ENCODE measurements around the gene ACLY. TPM values are rescaled to one million over a fixed set of nuclear protein-coding genes. Genes with fewer than 3 reads are reported as not detected.

The ACLY gene
- total and polyA plus RNA-seq, 2 of the 13 experiments (the other 11 are each of a cell fraction or from before 2014, with no cell fraction given) = 111 to 218 TPM

- TF ChIP-seq CSRNP1 (CRISPR knock-in tag; IDR thresholded peaks at IDR 0.05) (0 out of 2 replicates have a peak, but pooled peaks have one; percentile 39), SNRNP70 (IDR thresholded peaks at IDR 0.05; ENCODE audit: low read depth, low read length) (no peak), ZNF513 (CRISPR knock-in tag; conservative IDR thresholded peaks at IDR 0.05) (no peak), ARID4A (CRISPR knock-in tag; IDR thresholded peaks at IDR 0.05; ENCODE audit: borderline replicate concordance) (peak; percentile 47; the same call in 1 of the 2 replicates), ZNF256 (CRISPR knock-in tag; conservative IDR thresholded peaks at IDR 0.05) (no peak), MEIS1 (CRISPR knock-in tag; IDR thresholded peaks at IDR 0.05; ENCODE audit: borderline replicate concordance) (0 out of 2 replicates have a peak, but pooled peaks have one; percentile 28), MED13 (CRISPR knock-in tag; IDR thresholded peaks at IDR 0.05) (no peak), ZNF17 (CRISPR knock-in tag; IDR thresholded peaks at IDR 0.05) (no peak), CEBPG (CRISPR knock-in tag; IDR thresholded peaks at IDR 0.05) (peak; percentile 26; the same call in 1 of the 2 replicates), KLF16 (CRISPR knock-in tag; IDR thresholded peaks at IDR 0.05) (peak in 1 of 2 experiments; percentile 39; a peak in 1 of 4 replicates), ARID5B (CRISPR knock-in tag; IDR thresholded peaks at IDR 0.05) (0 out of 2 replicates have a peak, but pooled peaks have one; percentile 16), ZSCAN25 (CRISPR knock-in tag; IDR thresholded peaks at IDR 0.05) (peak; percentile 59; the same call in 1 of the 2 replicates), YY1 (IDR thresholded peaks at IDR 0.05; ENCODE audit: insufficient read depth, insufficient replicate concordance, low read depth, low read length) (peak; percentile 45), CENPT (CRISPR knock-in tag; IDR thresholded peaks at IDR 0.05; ENCODE audit: low read depth) (no peak), KLF9 (CRISPR knock-in tag; IDR thresholded peaks at IDR 0.05; ENCODE audit: low read depth) (no peak), ZNF101 (CRISPR knock-in tag; IDR thresholded peaks at IDR 0.05; ENCODE audit: borderline replicate concordance, low read depth) (no peak), ZNF619 (CRISPR knock-in tag; IDR thresholded peaks at IDR 0.05) (0 out of 2 replicates have a peak, but pooled peaks have one; percentile 28)
Observed at GRCh38 chr17:41962768-41963434, 44.1 kb upstream of the ACLY start (continued).

Data from HepG2 (cell line).